GM19025 (cell line): Measurements from ENCODE around the gene MAGIX.
"Not testable (repeated sequence)": the region's sequence is repeated elsewhere in the genome, so short reads cannot be mapped to it uniquely, and the experiment has no call there.

Experiments used
- ATAC-seq: cut with Tn5 transposase; IDR thresholded peaks from one replicate; pipeline ENCODE4 v1.9.1; 2021; ENCODE audit warnings: mild to moderate bottlenecking, low read depth, moderate library complexity; ENCODE audit not compliant: unreplicated experiment

MAGIX gene

GRCh38 chrX:49162620-49163019, at the start of gene MAGIX:
Gene MAGIX (plus strand): TSS chrX:49162758. CDS start chrX:49162890, 132 bp downstream.
- ATAC-seq: no peak

DNA sequence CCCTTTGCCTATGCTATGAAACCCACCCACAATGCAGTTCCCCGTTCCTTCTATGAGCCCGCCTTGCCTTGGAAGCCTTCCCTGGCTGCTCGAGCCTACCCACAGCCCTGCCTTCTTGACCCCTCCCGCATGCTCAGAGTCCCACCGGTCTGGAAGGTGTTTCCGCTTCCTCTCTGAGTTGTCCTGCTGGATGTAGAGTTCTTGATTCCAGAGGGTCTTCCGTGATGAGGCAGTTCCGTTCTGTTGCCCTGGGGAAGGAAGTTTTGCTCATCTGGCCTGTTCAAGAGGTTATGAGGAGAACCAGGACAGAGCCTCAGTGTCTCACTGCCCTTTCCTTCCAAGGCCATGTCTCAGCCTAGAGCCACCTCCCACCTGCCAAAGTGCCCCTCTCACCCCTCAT, 46.5 kb upstream of the MAGIX start:
- ATAC-seq: no peak

GRCh38 chrX:49116716-49117115, 45.8 kb upstream of the MAGIX start:
- no peak for ATAC-seq

DNA sequence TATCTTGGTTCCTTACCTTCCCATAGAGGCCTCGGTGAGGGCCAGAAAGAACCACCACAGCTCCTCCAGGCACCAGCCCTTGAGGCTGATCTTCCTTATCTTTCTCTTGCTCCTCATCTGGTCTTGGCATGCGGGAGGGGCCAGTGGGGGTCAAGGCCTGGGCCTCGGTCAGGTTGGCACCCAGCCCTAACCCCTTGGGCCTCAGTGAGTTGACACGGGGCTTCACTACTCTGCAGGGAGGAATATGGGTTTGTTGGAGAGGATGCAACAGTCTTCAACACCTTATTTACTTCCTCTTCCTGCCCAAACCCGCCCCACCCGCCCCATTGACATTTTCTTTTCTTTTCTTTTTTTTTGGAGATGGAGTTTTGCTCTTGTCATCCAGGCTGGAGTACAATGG, 45.0 kb upstream of the MAGIX start:
- ATAC-seq: no peak

- ATAC-seq: no peak
Measured at GRCh38 chrX:49120091-49120490, 42.5 kb upstream of the MAGIX start.

DNA sequence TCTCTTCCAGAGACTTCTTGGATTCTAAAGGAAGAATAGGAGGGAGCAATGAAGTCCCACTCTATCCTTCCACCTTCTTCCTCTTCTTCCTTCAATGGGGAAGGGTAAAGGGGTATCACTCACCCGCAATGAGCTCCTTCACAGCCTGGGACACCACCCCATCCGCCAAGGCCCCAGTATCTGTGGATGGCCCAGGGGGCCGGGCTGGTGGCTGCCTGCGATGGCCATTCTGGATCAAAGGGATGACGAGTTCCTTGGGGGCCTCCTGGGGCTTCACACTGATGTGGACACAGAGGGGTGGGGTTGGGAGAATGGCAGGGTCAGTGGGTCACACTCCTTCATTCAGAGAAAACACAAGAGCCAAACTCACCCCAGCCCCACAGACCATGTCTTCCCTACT, 40.1 kb upstream of the MAGIX start:
- ATAC-seq: no peak

GRCh38 chrX:49127742-49128258, 34.8 kb upstream of the MAGIX start:
- not testable (repeated sequence) for ATAC-seq

- ATAC-seq: no peak
Measured at GRCh38 chrX:49129427-49129826, 33.1 kb upstream of the MAGIX start.

DNA sequence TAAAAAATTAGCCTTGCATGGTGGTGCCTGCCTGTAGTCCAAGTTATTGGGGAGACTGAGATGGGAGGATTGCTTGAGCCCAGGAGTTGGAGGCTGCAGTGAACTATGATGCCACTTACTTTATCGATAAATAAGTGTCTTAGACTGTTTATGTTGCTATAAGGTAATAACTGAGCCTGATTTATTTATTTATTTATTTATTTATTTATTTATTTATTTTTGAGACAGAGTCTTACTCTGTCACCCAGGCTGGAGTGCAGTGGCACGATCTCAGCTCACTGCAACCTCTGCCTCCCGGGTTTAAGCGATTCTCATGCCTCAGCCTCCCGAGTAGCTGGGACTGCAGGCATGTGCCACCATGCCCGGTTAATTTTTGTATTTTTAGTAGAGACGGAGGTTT, 30.3 kb upstream of the MAGIX start:
- not testable (repeated sequence) for ATAC-seq

DNA sequence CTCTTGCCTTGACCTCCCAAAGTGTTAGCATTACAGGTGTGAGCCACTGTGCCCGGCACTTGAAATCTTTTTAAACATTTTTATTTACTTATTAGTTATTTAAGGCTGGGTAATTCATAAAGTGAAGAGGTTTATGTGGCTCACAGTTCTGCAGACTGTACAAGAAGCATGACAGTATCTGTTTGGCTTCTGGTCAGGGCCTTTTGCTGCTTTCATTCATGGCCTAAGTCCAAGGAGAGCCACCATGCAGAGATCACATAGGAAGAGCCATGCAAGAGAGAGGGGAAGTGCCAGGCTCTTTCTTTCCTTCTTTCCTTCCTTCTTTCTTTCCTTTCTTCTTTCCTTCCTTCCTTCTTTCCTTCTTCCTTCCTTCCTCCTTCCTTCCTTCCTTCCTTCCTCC, 28.8 kb upstream of the MAGIX start:
- ATAC-seq: no peak

- no peak for ATAC-seq
Measured at GRCh38 chrX:49137492-49137891, 25.1 kb upstream of the MAGIX start.

DNA sequence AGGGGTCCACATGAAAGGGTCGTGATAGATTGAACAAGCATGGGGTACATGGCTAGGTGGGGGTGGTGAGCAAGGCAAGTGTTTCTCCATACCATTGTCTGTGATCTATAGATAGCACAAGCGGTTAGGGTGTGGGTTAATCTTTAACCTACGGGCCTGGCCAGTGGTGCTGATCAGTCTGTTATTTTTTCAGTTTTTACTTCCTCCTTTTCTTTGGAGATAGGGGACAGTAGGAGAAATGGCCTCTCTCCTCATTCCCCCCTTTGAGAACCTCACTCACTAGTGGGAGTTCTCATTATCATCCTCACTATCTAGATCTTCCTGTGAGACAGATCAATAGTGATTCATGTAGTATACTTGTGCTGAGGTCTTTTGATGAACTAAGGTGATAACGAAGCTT, 22.8 kb upstream of the MAGIX start:
- ATAC-seq: no peak

DNA sequence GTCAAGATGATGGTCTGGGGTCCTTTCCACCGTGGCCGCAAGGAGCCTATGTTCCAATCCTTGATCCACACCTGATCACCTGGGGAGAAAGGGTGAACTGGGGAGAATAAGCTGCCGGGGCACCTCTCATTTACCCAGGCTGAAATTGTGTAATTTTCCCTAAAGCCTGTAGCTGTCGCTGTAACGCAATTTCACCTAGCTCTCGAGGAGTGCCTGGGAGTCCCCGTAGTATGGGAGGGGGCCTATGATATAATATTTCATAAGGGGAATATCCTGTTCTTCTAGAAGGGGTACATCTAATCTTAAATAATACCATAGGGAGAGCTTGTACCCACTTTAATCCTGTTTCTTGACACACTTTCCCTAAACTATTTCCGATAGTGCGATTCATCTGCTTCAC, 20.3 kb upstream of the MAGIX start:
- ATAC-seq: not testable (repeated sequence)

DNA sequence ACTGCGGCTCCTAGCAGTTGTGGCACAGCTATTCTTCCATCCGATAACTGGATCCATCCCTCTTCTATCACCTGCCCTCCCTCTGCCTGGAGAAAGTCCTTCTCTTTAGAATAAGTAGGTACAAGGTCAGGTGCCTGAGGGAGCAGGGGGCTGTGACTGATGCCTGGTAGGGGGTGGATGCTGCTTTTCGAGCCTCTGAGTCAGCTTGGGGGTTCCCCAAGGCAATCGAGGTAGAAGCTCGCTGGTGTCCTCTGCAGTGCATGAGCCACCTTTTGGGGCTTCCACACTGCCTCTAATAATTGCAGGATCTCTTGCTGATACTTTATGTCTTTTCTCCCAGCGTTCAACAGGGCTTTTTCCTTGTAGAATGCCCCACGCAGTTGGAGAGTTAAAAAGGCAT, 19.4 kb upstream of the MAGIX start:
- not testable (repeated sequence) for ATAC-seq

- ATAC-seq: no peak
Measured at GRCh38 chrX:49147282-49147681, 15.3 kb upstream of the MAGIX start.

- ATAC-seq: no peak
Measured at GRCh38 chrX:49147936-49148335, 14.6 kb upstream of the MAGIX start.

DNA sequence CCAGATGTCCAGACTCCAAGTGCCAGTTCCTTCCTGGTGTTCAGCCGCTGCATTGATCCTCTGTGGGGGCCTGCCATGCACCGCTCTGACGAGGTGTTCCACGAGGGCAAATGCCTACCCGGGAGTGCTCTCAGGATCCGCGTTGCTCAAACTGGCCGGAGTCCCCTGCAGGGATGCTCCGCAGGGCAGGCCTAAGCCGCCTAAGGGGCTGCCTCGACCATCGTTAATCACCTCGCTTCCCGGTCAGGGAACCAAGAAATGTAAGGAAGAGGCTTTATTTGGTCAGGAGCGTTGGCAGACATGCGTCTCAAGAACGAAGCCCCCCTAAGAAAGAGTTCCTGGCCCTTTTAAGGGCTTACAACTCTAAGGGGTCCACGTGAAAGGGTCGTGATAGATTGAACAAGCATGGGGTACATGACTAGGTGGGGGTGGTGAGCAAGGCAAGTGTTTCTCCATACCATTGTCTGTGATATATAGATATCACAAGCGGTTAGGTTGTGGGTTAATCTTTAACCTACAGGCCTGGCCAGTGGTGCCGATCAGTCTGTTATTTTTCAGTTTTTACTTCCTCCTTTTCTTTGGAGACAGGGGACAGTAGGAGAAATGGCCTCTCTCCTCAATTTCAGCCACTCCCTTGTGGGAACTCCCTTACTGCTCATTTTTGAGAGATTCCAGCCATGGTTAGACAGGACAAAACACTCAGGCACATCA, 14.0 kb upstream of the MAGIX start:
- ATAC-seq: not testable (repeated sequence)

GRCh38 chrX:49149291-49149690, 13.3 kb upstream of the MAGIX start:
- ATAC-seq: not testable (repeated sequence)

DNA sequence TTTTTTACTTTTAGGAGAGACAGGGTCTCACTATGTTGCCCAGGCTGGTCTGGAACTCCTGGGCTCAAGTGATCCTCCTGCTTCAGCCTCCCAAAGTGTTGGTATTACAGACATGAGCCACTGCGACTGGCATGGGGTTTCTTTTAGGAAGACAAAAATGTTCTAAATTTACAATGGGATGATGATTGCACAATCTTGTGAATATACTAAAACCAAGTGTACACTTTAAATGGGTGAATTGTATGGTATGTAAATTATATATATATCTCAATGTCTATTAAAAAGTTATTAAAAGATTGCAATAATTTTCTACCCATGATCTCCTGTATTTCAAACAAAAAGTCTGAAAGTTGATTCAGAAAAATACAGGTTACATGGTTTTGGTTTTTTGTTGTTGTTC, 9.1 kb upstream of the MAGIX start:
- no peak for ATAC-seq

DNA sequence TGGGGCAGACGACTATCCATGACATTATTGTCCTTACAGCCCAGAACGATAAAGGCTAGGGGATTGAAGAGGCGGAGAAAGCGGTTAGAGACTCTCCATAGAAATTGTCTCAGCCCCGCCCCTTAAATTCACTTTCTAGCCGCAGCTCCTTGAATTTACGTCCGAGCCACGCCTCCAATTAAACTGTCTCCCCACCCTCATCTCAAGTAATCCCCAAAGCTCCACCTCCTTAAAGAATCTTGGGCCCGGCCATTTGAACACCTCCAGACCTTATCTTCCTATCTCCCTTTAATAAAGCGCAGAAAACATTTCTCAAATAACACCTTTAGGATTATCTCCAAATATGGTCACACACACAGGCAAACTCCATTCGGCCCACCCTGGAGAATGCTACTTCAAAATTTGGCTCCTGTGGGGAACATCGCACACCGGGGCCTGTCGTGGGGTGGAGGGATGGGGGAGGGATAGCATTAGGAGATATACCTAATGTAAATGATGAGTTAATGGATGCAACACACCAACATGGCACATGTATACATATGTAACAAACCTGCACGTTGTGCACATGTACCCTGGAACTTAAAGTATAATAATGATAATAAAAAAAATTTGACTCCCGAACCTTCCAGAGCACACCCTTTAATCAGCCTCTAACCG, 7.2 kb upstream of the MAGIX start:
- ATAC-seq: no peak

DNA sequence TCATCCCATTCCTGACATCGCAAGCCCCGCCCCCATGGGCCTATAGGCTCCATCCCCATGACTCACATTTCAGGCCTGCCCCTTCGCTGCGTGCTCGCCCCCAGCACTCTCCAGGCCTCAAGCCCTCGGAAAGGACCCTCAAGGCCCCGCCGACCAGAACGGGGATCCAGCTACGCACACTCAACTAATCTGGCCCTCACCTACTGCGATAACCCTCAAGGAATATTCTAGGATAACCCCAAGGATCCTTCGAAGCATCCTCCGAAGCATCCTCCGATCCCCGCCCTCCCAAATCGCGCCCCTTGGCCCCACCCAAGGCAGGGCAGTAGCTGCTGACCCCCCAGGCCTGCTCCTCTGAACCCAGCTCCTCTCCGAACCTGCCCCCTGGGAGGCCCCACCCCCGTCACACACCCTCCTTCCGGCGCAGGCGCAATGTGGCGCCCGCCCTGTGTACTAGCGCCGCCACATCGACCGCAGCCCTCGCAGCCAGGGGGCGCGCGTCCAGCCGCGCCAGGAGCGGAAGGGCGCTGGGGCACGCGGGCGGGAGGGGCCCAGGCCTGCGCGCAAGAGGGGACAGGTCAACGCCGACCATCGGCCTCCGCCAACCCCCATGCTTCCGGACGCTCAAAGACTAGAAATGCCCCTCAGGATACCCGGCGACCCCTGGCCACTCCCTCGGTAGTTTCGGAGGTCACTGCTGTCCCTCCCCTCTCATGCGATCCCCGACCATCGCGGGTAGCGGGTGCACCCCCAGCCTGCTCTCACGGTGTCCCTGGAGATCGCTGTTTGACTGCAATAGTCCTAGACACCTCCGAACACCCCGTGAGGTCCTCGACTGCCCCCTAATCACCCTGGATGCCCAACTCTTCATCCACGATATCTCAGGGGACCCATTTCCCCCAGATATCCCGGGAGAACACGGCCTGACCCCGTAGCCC, 6.4 kb upstream of the MAGIX start:
- ATAC-seq: peak; percentile 94
